NT2/D1 (cell line): ENCODE data around the gene MCTS1.

Experiments used
- SUZ12 ChIP-seq: IDR thresholded peaks from 2 replicates; pipeline ENCODE4 v1.6.1; 2011; ENCODE audit not compliant: insufficient read length, insufficient read depth; ENCODE audit errors: extremely low read depth
- ZNF274 ChIP-seq: IDR thresholded peaks from 2 replicates; pipeline ENCODE4 v1.6.1; 2011; ENCODE audit warnings: mild to moderate bottlenecking, low read depth, low read length

GRCh38 chrX:120560842-120561633 lies 42.9 kb upstream of the MCTS1 start, which contains the start of gene CUL4B:
- TF ChIP-seq ZNF274 (no peak), SUZ12 (no peak)
